Transverse colon (tissue), 4 donors: Measurements from ENCODE around the gene SLC6A18.

Experiments
- CTCF ChIP-seq, 5 experiments: fragments of 200-600 bp in 3 of 5; fragments of 450-650 bp in 2 of 5; sonication (generic) in 3 of 5; IDR thresholded peaks; 1 replicate in 2 of 5; 2 replicates in 3 of 5; pipeline ENCODE4 v1.5.1; 2016 to 2017; ENCODE audit warnings: antibody characterized with exemption in 5 of 5, inconsistent platforms in 3 of 5, mild to moderate bottlenecking in 2 of 5, moderate library complexity in 1 of 5
- POLR2AphosphoS5 ChIP-seq, 3 donors: sonication (generic); formaldehyde crosslinking; IDR thresholded peaks; one replicate each; pipeline ENCODE4 v1.6.1; 2016; ENCODE audit warnings: antibody characterized with exemption in 3 of 3

- TF ChIP-seq CTCF (IDR thresholded peaks at IDR 0.05): no peak
- no peak for TF ChIP-seq POLR2AphosphoS5 (IDR thresholded peaks at IDR 0.05)
Measured at GRCh38 chr5:1200495-1201326, 24.5 kb upstream of the SLC6A18 start.
